ENCODE data around the gene DCLK2.
"Not testable (repeated sequence)": the region's sequence is repeated elsewhere in the genome, so short reads cannot be mapped to it uniquely, and the experiment has no call there.

Gene DCLK2

GRCh38 chr4:150150629-150151062, 72.4 kb downstream of the DCLK2 start:
- no peak for DNase-seq (ENCODE audit: low read depth in 2 of 2)

GRCh38 chr4:150152766-150153165, 74.5 kb downstream of the DCLK2 start:
- DNase-seq (ENCODE audit: low read depth in 2 of 2) = no peak

DNA sequence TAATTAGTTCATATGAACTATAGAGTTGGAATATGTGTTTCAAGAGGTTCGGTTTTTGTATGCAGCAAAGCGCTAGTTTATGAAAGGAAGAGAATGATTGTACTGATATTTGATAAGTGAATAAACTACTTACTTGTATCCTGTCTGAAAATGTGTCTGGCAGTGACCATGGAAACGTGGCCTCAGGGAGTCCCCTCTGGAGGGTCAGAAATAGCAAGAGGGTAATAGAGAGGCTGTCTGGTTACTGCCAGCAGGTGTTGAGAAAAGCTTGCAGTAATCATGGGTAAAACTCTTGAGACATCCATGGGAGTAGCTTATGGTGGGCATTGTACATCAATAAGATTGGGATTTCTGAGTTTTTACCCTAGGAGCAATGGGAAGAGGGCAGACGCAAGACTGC, 77.1 kb downstream of the DCLK2 start:
- no peak for DNase-seq (ENCODE audit: low read depth in 2 of 2)

GRCh38 chr4:150156543-150156942, 78.3 kb downstream of the DCLK2 start:
- no peak for DNase-seq (ENCODE audit: low read depth in 2 of 2)

DNA sequence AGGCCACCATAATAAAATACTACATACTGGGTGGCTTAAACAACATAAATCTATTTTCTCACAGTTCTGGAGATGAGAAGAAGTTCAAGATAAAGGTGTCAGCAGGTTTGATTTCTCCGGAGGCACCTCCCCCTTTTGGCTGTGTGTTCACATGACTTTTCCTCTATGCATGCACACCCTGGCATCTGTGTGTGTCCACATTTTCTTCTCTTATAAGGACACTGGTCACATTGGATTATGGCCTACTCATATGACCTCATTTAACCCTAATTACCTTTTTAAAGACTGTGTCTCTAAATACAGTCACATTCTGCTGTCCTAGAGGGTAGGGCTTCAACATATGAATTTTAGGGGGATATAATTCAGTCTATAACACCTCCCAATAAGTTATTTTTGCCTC, 79.8 kb downstream of the DCLK2 start:
- DNase-seq (ENCODE audit: low read depth in 2 of 2) = no peak

GRCh38 chr4:150160473-150160872, 82.2 kb downstream of the DCLK2 start:
- DNase-seq (ENCODE audit: low read depth in 2 of 2) = no peak

- DNase-seq (ENCODE audit: low read depth in 2 of 2) = no peak
These were observed 82.9 kb downstream of the DCLK2 start for GRCh38 chr4:150161109-150161508.

- DNase-seq (ENCODE audit: low read depth in 2 of 2) = not testable (repeated sequence)
These were observed 83.8 kb downstream of the DCLK2 start for GRCh38 chr4:150162020-150162419.

DNA sequence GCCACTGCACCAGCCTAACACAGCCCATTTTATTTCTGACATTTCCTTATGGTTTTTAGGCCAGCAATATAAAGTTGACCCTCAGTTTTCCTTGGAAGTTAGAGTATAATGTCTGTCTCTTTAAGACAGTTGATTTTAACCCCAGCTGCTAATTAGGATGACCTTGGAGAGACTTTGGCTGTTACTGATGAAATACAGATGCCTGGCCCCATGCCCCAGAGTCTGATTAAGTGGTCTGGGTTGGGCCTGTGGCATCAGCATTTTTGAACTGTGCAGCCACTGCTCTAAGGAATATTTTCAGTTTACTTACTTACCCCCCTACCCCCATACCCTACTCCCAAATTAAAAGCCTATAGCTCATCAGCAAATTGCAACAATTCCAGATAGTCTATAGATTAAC, 85.8 kb downstream of the DCLK2 start:
- DNase-seq (ENCODE audit: low read depth in 2 of 2) = no peak

GRCh38 chr4:150164956-150165629, 86.8 kb downstream of the DCLK2 start:
- no peak for DNase-seq (ENCODE audit: low read depth in 2 of 2)

- DNase-seq (ENCODE audit: low read depth in 2 of 2) = no peak
These were observed 88.8 kb downstream of the DCLK2 start for GRCh38 chr4:150167054-150167453.

GRCh38 chr4:150173432-150173861, 95.2 kb downstream of the DCLK2 start:
- no peak for DNase-seq (ENCODE audit: low read depth in 2 of 2)

DNA sequence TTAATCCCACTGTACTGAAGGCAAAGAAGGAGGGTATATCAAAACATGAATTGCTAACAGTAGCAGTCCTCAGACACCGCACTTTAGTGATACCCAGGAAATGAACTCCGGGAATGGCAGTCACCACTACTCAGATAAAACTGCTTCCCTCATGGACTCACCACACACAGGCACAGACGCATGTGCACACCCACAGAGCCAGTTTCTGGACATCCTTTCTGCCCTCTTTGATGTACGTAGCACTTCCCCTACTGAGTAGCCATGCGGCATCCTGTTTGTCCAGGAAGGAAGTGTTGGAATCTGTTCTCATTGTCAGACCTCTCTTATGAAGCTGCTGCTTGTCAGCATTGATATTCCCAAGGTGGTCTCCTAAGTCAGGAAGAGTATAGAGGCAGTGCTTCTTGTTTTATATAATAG, 95.7 kb downstream of the DCLK2 start:
- DNase-seq (ENCODE audit: low read depth in 2 of 2) = no peak

DNA sequence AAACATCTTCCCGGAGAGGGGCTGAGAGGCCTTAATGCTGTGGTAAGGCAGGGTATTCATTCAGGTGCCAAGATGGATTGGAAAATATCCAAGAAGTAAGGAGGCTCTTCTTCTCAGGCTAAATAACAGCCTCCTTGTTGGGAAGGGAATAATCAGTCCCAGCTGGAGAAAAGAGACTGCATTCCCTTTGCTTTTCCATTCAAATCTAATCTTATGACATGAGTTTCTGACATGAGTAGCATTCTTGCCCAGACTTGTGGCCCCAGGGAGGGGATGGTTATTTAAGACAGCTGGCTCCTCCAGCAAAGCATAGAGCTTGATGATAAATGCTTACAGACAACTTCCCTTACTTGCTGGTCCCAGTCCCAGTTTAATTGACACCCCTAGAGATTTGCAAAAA, 98.3 kb downstream of the DCLK2 start:
- DNase-seq (ENCODE audit: low read depth in 2 of 2) = no peak

GRCh38 chr4:150178161-150178560, 99.9 kb downstream of the DCLK2 start:
- DNase-seq (ENCODE audit: low read depth in 2 of 2) = no peak

- no peak for DNase-seq (ENCODE audit: low read depth in 2 of 2)
These were observed 103.3 kb downstream of the DCLK2 start for GRCh38 chr4:150181536-150181935.

GRCh38 chr4:150182794-150183193, 104.5 kb downstream of the DCLK2 start:
- DNase-seq (ENCODE audit: low read depth in 2 of 2) = no peak

DNA sequence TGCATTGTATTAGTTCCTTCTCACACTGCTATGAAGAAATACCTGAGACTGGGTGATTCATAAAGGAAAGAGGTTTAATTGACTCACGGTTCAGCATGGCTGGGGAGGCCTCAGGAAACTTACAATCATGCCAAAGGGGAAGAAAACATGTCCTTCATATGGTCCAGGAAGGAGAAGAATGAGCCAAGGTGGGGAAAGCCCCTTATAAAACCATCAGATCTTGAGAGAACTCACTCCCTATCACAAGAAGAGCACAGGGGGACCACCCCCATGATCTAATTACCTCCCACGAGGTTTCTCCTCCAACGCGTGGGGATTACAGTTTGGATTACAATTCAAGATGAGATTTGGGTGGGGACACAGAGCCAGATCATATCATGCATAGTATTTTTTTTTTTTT, 106.8 kb downstream of the DCLK2 start:
- not testable (repeated sequence) for DNase-seq (ENCODE audit: low read depth in 2 of 2)

DNA sequence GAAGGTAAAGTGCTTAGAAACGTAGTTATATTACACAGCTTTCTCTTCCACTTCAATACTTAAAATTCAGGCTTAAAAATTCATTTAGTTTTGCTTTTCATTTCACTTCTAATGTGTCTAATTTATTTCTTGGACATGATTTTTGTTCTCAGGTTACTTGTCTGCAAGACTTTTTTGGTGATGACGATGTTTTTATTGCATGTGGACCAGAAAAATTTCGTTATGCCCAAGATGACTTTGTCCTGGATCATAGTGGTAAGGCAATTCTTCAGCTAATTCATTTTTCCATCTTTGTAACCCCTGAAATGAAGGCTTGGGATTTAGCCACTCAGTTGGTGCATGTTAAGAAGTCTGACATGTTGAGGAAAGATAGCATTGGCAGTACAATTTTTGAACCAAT, 114.7 kb downstream of the DCLK2 start:
- DNase-seq (ENCODE audit: low read depth in 2 of 2) = no peak

- DNase-seq (ENCODE audit: low read depth in 2 of 2) = not testable (repeated sequence)
These were observed 119.0 kb downstream of the DCLK2 start for GRCh38 chr4:150197256-150197655.

DNA sequence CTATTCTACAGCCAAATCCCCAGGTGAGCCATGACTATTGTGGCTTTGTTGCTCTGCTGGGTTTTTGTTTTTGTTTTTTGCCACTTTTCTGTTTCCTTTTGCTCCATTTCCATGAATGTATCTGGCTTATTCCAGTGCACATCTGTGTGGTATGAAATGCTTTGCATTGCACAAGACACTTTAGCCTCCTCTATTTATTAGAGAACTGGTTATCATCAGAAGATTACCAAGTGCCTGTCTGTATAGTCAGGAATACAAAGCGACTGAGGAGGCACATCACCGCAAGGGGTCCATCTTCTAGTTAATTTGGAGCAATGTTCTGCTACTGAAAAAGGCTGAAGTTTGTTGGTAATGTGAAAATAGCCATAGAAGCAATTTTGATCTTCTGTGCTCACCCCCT, 120.8 kb downstream of the DCLK2 start:
- no peak for DNase-seq (ENCODE audit: low read depth in 2 of 2)

DNA sequence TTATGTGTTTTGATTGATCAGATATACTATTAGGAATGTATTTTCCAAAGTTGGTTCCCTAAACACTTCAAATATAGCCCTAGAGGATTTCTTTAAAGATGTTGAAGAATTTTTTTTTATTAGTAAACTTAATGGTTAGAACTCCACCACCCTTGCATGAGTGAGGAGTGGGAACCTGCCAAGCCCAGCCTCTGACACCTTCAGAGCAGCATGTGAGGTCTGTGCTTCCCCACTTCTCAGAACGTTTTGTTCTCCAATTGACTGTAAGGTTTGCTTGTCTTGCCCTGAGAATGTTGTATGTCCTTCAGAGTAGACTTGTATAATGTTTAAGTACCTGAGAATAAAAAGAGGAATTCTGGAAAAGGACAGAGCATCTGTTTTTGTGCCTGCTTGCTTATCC, 126.8 kb downstream of the DCLK2 start:
- no peak for DNase-seq (ENCODE audit: low read depth in 2 of 2)

DNA sequence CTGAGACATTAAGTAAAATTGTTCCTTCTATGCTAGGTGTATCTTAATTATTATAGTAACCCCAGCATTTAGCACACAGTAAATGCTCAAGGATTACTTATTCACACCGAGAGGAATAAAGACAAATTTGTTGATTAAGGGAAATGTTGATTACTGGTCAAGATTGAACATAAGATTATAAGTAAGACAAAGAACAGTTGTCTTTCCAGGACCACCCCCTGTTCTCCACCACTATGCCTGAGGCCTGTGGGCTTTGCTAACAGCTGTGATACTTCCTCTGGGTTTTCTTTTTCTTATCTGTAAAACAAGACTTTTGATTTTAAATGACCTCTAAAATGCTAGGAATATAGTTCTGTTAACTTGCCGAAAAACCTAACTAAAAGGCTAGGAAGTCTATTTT, 128.0 kb downstream of the DCLK2 start:
- DNase-seq (ENCODE audit: low read depth in 2 of 2) = no peak

DNA sequence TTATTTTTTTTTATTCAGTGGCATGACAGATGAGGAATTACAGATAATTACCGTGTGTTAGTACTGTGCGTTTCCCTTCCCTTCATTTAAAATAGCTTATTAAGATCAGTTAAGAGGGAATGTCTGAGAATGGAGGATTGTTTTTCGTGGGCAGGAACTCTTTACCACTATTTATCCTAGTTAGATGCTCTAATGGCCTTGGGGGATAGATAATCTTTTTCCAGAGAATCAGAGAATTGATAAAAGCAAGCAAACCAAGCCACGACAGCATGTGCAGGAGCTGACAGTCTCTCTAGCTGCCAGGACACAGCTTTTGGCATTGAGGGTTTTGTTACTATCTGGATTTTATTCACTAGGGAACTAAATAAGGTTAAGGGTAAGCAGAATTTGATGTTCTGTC, 128.7 kb downstream of the DCLK2 start:
- no peak for DNase-seq (ENCODE audit: low read depth in 2 of 2)
